IMR-90 (cell line): Measurements from ENCODE around the gene DIAPH2. TPM values are rescaled to one million over a fixed set of nuclear protein-coding genes. Genes with fewer than 3 reads are reported as not detected.

Source experiments
- ATAC-seq: fragments of 200-7000 bp; cut with Tn5 transposase; 2 replicates; pipeline ENCODE4 v1.9.1; 2020; ENCODE audit warnings: low read depth, mild to moderate bottlenecking, moderate library complexity
- BruUV-seq: library from RNA; stranded (reverse); fragments of 400-500 nt; replicated peaks from 2 replicates; lab custom pipeline; 2021; lab: Mats Ljungman, UMichigan
- CTCF ChIA-PET: fragments of 300-600 bp; formaldehyde crosslinking; extraction: SDS; loops from one replicate; lab custom pipeline; 2021; ENCODE audit warnings: antibody characterized with exemption; lab: Yijun Ruan, JAX
- POLR2A ChIA-PET: fragments of 300-600 bp; sonication (Branson Sonifier 250); formaldehyde crosslinking; loops from one replicate; lab custom pipeline; 2022; ENCODE audit warnings: antibody characterized with exemption; ENCODE audit not compliant: unreplicated experiment; lab: Charles Lee
- DNase-seq: peaks from one replicate; pipeline ENCODE4 v3.0.0; 2013
- H2AFZ ChIP-seq: replicated peaks from 2 replicates; pipeline ENCODE3; 2013; ENCODE audit warnings: low read length, mild to moderate bottlenecking; ENCODE audit not compliant: poor library complexity
- H2AK5ac ChIP-seq: 2 replicates; pipeline ENCODE4 v1.6.1; 2013; ENCODE audit warnings: low read depth, low read length, inconsistent platforms
- H2AK9ac ChIP-seq: replicated peaks from 2 replicates; pipeline ENCODE3; 2013; ENCODE audit warnings: mild to moderate bottlenecking, low read depth, low read length, moderate library complexity; ENCODE audit not compliant: poor library complexity
- H2BK120ac ChIP-seq: 2 replicates; pipeline ENCODE4 v1.6.1; 2013; ENCODE audit warnings: low read depth, low read length, inconsistent platforms
- H2BK15ac ChIP-seq: 3 replicates; pipeline ENCODE4 v1.6.1; 2013; ENCODE audit warnings: low read depth, low read length, inconsistent platforms
- H2BK20ac ChIP-seq: 2 replicates; pipeline ENCODE4 v1.6.1; 2013; ENCODE audit warnings: low read depth, mild to moderate bottlenecking, inconsistent platforms, low read length, moderate library complexity
- H2BK5ac ChIP-seq: 2 replicates; pipeline ENCODE4 v1.6.1; 2013; ENCODE audit warnings: mild to moderate bottlenecking, low read depth, low read length, inconsistent platforms; ENCODE audit not compliant: poor library complexity, severe bottlenecking
- H3K14ac ChIP-seq: replicated peaks from 2 replicates; pipeline ENCODE4 v1.6.1; 2013; ENCODE audit warnings: low read depth, low read length, inconsistent platforms
- H3K18ac ChIP-seq: 2 replicates; pipeline ENCODE4 v1.6.1; 2013; ENCODE audit warnings: low read depth, low read length, control low read depth
- H3K23ac ChIP-seq: 2 replicates; pipeline ENCODE4 v1.6.1; 2013; ENCODE audit warnings: low read depth, low read length, inconsistent platforms
- H3K27ac ChIP-seq: 2 replicates; pipeline ENCODE4 v1.5.1; 2013; ENCODE audit warnings: mild to moderate bottlenecking, control low read depth, low read length; ENCODE audit not compliant: insufficient read depth
- H3K27me3 ChIP-seq: 2 replicates; pipeline ENCODE4 v1.6.1; 2013; ENCODE audit warnings: low read length; ENCODE audit not compliant: control insufficient read depth, insufficient read depth
- H3K36me3 ChIP-seq: 2 replicates; pipeline ENCODE4 v1.6.1; 2013; ENCODE audit warnings: low read length, mixed read lengths; ENCODE audit not compliant: control insufficient read depth, insufficient read depth
- H3K4ac ChIP-seq: 2 replicates; pipeline ENCODE4 v1.6.1; 2013; ENCODE audit warnings: low read depth, low read length, inconsistent platforms
- H3K4me1 ChIP-seq: 2 replicates; pipeline ENCODE4 v1.6.1; 2013; ENCODE audit warnings: low read length, mixed read lengths; ENCODE audit not compliant: control insufficient read depth, insufficient read depth
- H3K4me2 ChIP-seq: 2 replicates; pipeline ENCODE4 v1.6.1; 2013; ENCODE audit warnings: low read depth, mild to moderate bottlenecking, control low read depth, low read length, moderate library complexity
- H3K4me3 ChIP-seq: 2 replicates; pipeline ENCODE4 v1.5.1; 2013; ENCODE audit warnings: low read depth, mild to moderate bottlenecking, control low read depth, low read length, moderate library complexity; ENCODE audit not compliant: insufficient read depth
- H3K56ac ChIP-seq: 2 replicates; pipeline ENCODE4 v1.6.1; 2013; ENCODE audit warnings: low read length, inconsistent platforms; ENCODE audit not compliant: insufficient read depth; ENCODE audit errors: extremely low read depth
- H3K79me1 ChIP-seq, 2 experiments: 2 replicates each; pipeline ENCODE4 v1.6.1; 2013; ENCODE audit warnings: low read length in 2 of 2, inconsistent platforms in 1 of 2, low read depth in 1 of 2
- H3K9ac ChIP-seq: 2 replicates; pipeline ENCODE4 v1.6.1; 2013; ENCODE audit warnings: low read depth, low read length, control low read depth
- H3K9me1 ChIP-seq: 2 replicates; pipeline ENCODE4 v1.6.1; 2013; ENCODE audit warnings: low read length, inconsistent platforms; ENCODE audit not compliant: insufficient read depth
- H3K9me3 ChIP-seq: 2 replicates; pipeline ENCODE4 v1.6.1; 2013; ENCODE audit warnings: low read length; ENCODE audit not compliant: control insufficient read depth, insufficient read depth
- H4K20me1 ChIP-seq: 2 replicates; pipeline ENCODE4 v1.6.1; 2013; ENCODE audit warnings: low read length, inconsistent platforms; ENCODE audit not compliant: insufficient read depth
- H4K5ac ChIP-seq: 2 replicates; pipeline ENCODE4 v1.6.1; 2013; ENCODE audit warnings: mild to moderate bottlenecking, low read depth, low read length, control low read depth
- H4K8ac ChIP-seq, 2 experiments: 2 replicates each; pipeline ENCODE4 v1.6.1; 2013; ENCODE audit warnings: low read depth in 2 of 2, low read length in 2 of 2, control low read depth in 1 of 2, inconsistent platforms in 1 of 2
- H4K91ac ChIP-seq: 2 replicates; pipeline ENCODE4 v1.6.1; 2013; ENCODE audit warnings: low read depth, low read length, inconsistent platforms; ENCODE audit not compliant: insufficient read depth
- CEBPB ChIP-seq: IDR thresholded peaks from 2 replicates; pipeline ENCODE4 v1.6.1; 2012; ENCODE audit warnings: low read depth, low read length, improper control_type of control experiment
- CHD1 ChIP-seq: IDR thresholded peaks from 2 replicates; pipeline ENCODE4 v1.6.1; 2012; ENCODE audit warnings: low read depth, low read length, improper control_type of control experiment
- CTCF ChIP-seq: conservative IDR thresholded peaks from 2 replicates; pipeline ENCODE4 v1.5.1; 2012; ENCODE audit warnings: mild to moderate bottlenecking, low read depth, low read length, improper control_type of control experiment
- MAFK ChIP-seq: IDR thresholded peaks from 2 replicates; pipeline ENCODE4 v1.6.1; 2012; ENCODE audit warnings: low read depth, low read length, improper control_type of control experiment
- POLR2A ChIP-seq: IDR thresholded peaks from 2 replicates; pipeline ENCODE4 v1.6.1; 2012; ENCODE audit warnings: mild to moderate bottlenecking, low read depth, low read length
- WGBS, 2 experiments: methylation state at CpG; one replicate each; pipeline versions ENCODE4 v1.1.5 to v1.1.7; 2013; ENCODE audit warnings: missing lambda C conversion rate in 2 of 2; ENCODE audit not compliant: insufficient read length in 1 of 2; ENCODE audit errors: extremely low coverage in 2 of 2; 5-methylcytosine and 5-hydroxymethylcytosine counted together
- dilution Hi-C: fragments of 300-500 bp; cut with HindIII; formaldehyde crosslinking; loops from one replicate; pipeline ENCODE4 v1.14.3; 2018; ENCODE audit warnings: low sequenced_read_pairs; ENCODE audit not compliant: unreplicated experiment
- in situ Hi-C: fragments of 300-500 bp; cut with MboI; formaldehyde crosslinking; loops from 3 replicates; pipeline ENCODE4 v1.14.3; 2019; ENCODE audit warnings: low sequenced_read_pairs, inconsistent platforms, mixed read lengths
- intact Hi-C: fragments of 100-400 bp; cut with micrococcal nuclease; formaldehyde crosslinking; loops from 2 replicates; pipeline ENCODE4 v1.10.0; 2022
- polyA plus RNA-seq, 3 experiments: library from polyadenylated mRNA; depleted of rRNA; stranded (reverse); fragments of >200 nt; gene quantifications; 2 replicates each; pipeline ENCODE4 v1.2.3, GENCODE V29; 2012; ENCODE audit warnings: low replicate concordance in 1 of 3
- total RNA-seq: library from RNA; depleted of rRNA; stranded (reverse); fragments of >200 nt; gene quantifications from 2 replicates; pipeline ENCODE4 v1.2.3, GENCODE V29; 2012

Gene DIAPH2
- total and polyA plus RNA-seq, 2 of the 4 experiments (the other 2 are of a cell fraction) = 3.6 to 19.9 TPM

- Histone ChIP-seq H3K14ac (no peak overlapping the region), H2BK20ac (no peak overlapping the region), H3K36me3 (no peaks in the 10 kb centered on the region), H3K79me1 (no peaks in the 10 kb centered on the region), H3K9ac (no peak overlapping the region), H3K9me1 (no peaks in the 10 kb centered on the region), H4K5ac (no peak overlapping the region), H4K20me1 (no peaks in the 10 kb centered on the region), H3K4me3 (no peak overlapping the region), H2BK120ac (no peak overlapping the region), H3K27ac (no peak overlapping the region), H4K91ac (no peak overlapping the region), H2AK5ac (no peak overlapping the region), H3K27me3 (no peaks in the 10 kb centered on the region), H2BK15ac (no peak overlapping the region), H2AK9ac (no peak overlapping the region), H4K8ac (no peak overlapping the region), H2BK5ac (no peak overlapping the region), H3K4me1 (0 out of 2 replicates have a peak, but pooled peaks cover 1% of the 10 kb centered on the region), H3K18ac (no peak overlapping the region), H2AFZ (no peak overlapping the region), H3K56ac (no peak overlapping the region), H3K4me2 (no peak overlapping the region), H3K23ac (no peak overlapping the region), H3K4ac (no peak overlapping the region), H3K9me3 (no peaks in the 10 kb centered on the region)
- no CpG with 5 or more reads among the region's 1 CpG for WGBS, 2 experiments
- ChIA-PET POLR2A (no interaction called here), CTCF (no interaction called here)
- intact Hi-C loops = loop anchor here (10.0 kb wide), 1 partner anchor 464 kb away; no protein-coding TSS in a partner anchor
- BruUV-seq = no TSS peak
- ATAC-seq (no peak), DNase-seq (no peak)
- TF ChIP-seq MAFK (no peak), CTCF (no peak), POLR2A (no peak), CEBPB (no peak), CHD1 (no peak)
- in situ Hi-C loops = no loop called here
- dilution Hi-C loops = no loop called here
These were observed 153.9 kb downstream of the DIAPH2 start for GRCh38 chrX:96838537-96838936.
